Loucy (cell line): ENCODE measurements around the gene ABCF2.
A peak's percentile ranks its signal among the peaks of the same experiment; 100 is the strongest.

Experiments used
- H2AFZ ChIP-seq: fragments of 200-600 bp; sonication (generic); 2 replicates; pipeline ENCODE4 v1.6.0; 2016; ENCODE audit warnings: antibody characterized with exemption, mild to moderate bottlenecking, low read length, moderate library complexity
- H3F3A ChIP-seq: fragments of 200-600 bp; 2 replicates; pipeline ENCODE4 v1.6.0; 2016; ENCODE audit warnings: antibody characterized with exemption, low read depth, mild to moderate bottlenecking
- H3K27me3 ChIP-seq: fragments of 200-600 bp; sonication (generic); 2 replicates; pipeline ENCODE4 v1.6.1; 2014; ENCODE audit warnings: low read length, mild to moderate bottlenecking; ENCODE audit not compliant: insufficient read depth, poor library complexity, severe bottlenecking
- H3K36me3 ChIP-seq: fragments of 200-600 bp; sonication (generic); 2 replicates; pipeline ENCODE4 v1.6.1; 2016; ENCODE audit warnings: low read length; ENCODE audit not compliant: insufficient read depth
- H3K4me1 ChIP-seq: fragments of 200-600 bp; sonication (generic); 2 replicates; pipeline ENCODE4 v1.5.1; 2014; ENCODE audit warnings: low read length, mild to moderate bottlenecking; ENCODE audit not compliant: insufficient read depth, poor library complexity, severe bottlenecking
- H3K4me2 ChIP-seq: fragments of 200-600 bp; sonication (generic); 2 replicates; pipeline ENCODE4 v1.6.0; 2014; ENCODE audit warnings: antibody characterized with exemption, low read length, low read depth, mild to moderate bottlenecking; ENCODE audit not compliant: poor library complexity, severe bottlenecking
- H3K4me3 ChIP-seq: fragments of 200-600 bp; sonication (generic); 2 replicates; pipeline ENCODE4 v1.5.1; 2014; ENCODE audit warnings: low read length, mild to moderate bottlenecking, mixed read lengths; ENCODE audit not compliant: poor library complexity, severe bottlenecking
- H3K79me2 ChIP-seq: fragments of 200-600 bp; sonication (generic); 2 replicates; pipeline ENCODE4 v1.6.1; 2014; ENCODE audit warnings: low read length; ENCODE audit not compliant: insufficient read depth
- H3K9ac ChIP-seq: fragments of 200-600 bp; sonication (generic); 2 replicates; pipeline ENCODE4 v1.6.0; 2014; ENCODE audit warnings: mild to moderate bottlenecking, low read depth, low read length, moderate library complexity; ENCODE audit not compliant: poor library complexity, severe bottlenecking
- H3K9me2 ChIP-seq: fragments of 200-600 bp; sonication (generic); replicated peaks from 2 replicates; pipeline ENCODE4 v1.6.1; 2016; ENCODE audit warnings: low read depth, low read length, mixed read lengths
- H3K9me3 ChIP-seq: fragments of 200-600 bp; sonication (generic); 2 replicates; pipeline ENCODE4 v1.6.1; 2014; ENCODE audit warnings: mild to moderate bottlenecking, antibody characterized with exemption, low read length, low read depth; ENCODE audit not compliant: insufficient read depth
- H4K20me1 ChIP-seq: fragments of 200-600 bp; sonication (generic); 2 replicates; pipeline ENCODE4 v1.6.0; 2014; ENCODE audit warnings: antibody characterized with exemption, low read length, mild to moderate bottlenecking; ENCODE audit not compliant: insufficient read depth, poor library complexity, severe bottlenecking
- CTCF ChIP-seq: fragments of 200-600 bp; sonication (generic); conservative IDR thresholded peaks from 2 replicates; pipeline ENCODE4 v1.5.1; 2014; ENCODE audit warnings: mild to moderate bottlenecking, antibody characterized with exemption, low read length
- EZH2phosphoT487 ChIP-seq: fragments of 200-600 bp; IDR thresholded peaks from 2 replicates; pipeline ENCODE4 v1.6.1; 2018; ENCODE audit warnings: antibody characterized with exemption, mild to moderate bottlenecking, moderate library complexity, borderline replicate concordance

Gene ABCF2

GRCh38 chr7:151233804-151234203 lies 6.8 kb upstream of the ABCF2 start:
- peaks cover 45% of the 10 kb centered on the region for H3K79me2 ChIP-seq
- H2AFZ ChIP-seq: no peak overlapping the region
- peaks cover 28% of the 10 kb centered on the region for H3K4me1 ChIP-seq
- H3K9me2 ChIP-seq: no peaks in the 10 kb centered on the region
- no peaks in the 10 kb centered on the region for H3K9me3 ChIP-seq
- H3K4me3 ChIP-seq: peak overlapping the region; percentile 99
- peaks cover 44% of the 10 kb centered on the region for H4K20me1 ChIP-seq
- peak overlapping the region; percentile 99 for H3K9ac ChIP-seq
- peaks cover 5% of the 10 kb centered on the region for H3K27me3 ChIP-seq
- no peak for TF ChIP-seq EZH2phosphoT487
- no peak for TF ChIP-seq CTCF
- H3F3A ChIP-seq: no peaks in the 10 kb centered on the region
- H3K4me2 ChIP-seq: peak overlapping the region; percentile 91
- peaks cover 19% of the 10 kb centered on the region; the same call in 1 of the 2 replicates for H3K36me3 ChIP-seq

- Histone ChIP-seq H3K4me3 (peak overlapping the region; percentile 99), H3K9ac (peak overlapping the region; percentile 99), H4K20me1 (peaks cover 38% of the 10 kb centered on the region), H3K4me1 (peaks cover 28% of the 10 kb centered on the region), H2AFZ (0 out of 2 replicates have a peak overlapping the region, but pooled peaks have one; percentile 40), H3K9me2 (no peaks in the 10 kb centered on the region), H3K9me3 (no peaks in the 10 kb centered on the region), H3K4me2 (peak overlapping the region; percentile 91), H3K27me3 (peaks cover 5% of the 10 kb centered on the region), H3F3A (no peaks in the 10 kb centered on the region), H3K36me3 (peaks cover 13% of the 10 kb centered on the region; the same call in 1 of the 2 replicates), H3K79me2 (peaks cover 45% of the 10 kb centered on the region)
- no peak for TF ChIP-seq CTCF
- TF ChIP-seq EZH2phosphoT487: no peak
Observed at GRCh38 chr7:151232917-151233701, 6.1 kb upstream of the ABCF2 start.

GRCh38 chr7:151232091-151232916 lies 5.3 kb upstream of the ABCF2 start, which contains the start of gene CHPF2:
CHPF2 (plus strand) TSS chr7:151232483; CDS start chr7:151234012, 1,529 bp downstream.
- peak within 1 kb of the TSS; percentile 99 for H3K9ac ChIP-seq
- TF ChIP-seq CTCF (no peak), EZH2phosphoT487 (no peak)
- peak within 1 kb of the TSS; percentile 96 for H2AFZ ChIP-seq
- H3K9me3 ChIP-seq: no peaks in the 10 kb centered on the region
- H3K4me1 ChIP-seq: peaks cover 28% of the 10 kb centered on the region
- H4K20me1 ChIP-seq: peaks cover 38% of the 10 kb centered on the region
- H3K79me2 ChIP-seq: peaks cover 45% of the 10 kb centered on the region
- no peaks in the 10 kb centered on the region for H3K9me2 ChIP-seq
- peak within 1 kb of the TSS; percentile 91 for H3K4me2 ChIP-seq
- no peaks in the 10 kb centered on the region for H3F3A ChIP-seq
- H3K27me3 ChIP-seq: peaks cover 5% of the 10 kb centered on the region
- peaks cover 6% of the 10 kb centered on the region; the same call in 1 of the 2 replicates for H3K36me3 ChIP-seq
- peak within 1 kb of the TSS; percentile 99 for H3K4me3 ChIP-seq
